GM12873 (cell line): ENCODE measurements around the gene TANGO6.

Experiments used
- TF ChIP-seq, protein P1 (sequence below): IDR thresholded peaks from 2 replicates; pipeline ENCODE4 v1.5.1; 2012; ENCODE audit warnings: low read depth, mild to moderate bottlenecking, moderate library complexity, low read length, control low read depth; ENCODE audit not compliant: insufficient read depth; ENCODE audit errors: missing control alignments

Gene TANGO6

DNA sequence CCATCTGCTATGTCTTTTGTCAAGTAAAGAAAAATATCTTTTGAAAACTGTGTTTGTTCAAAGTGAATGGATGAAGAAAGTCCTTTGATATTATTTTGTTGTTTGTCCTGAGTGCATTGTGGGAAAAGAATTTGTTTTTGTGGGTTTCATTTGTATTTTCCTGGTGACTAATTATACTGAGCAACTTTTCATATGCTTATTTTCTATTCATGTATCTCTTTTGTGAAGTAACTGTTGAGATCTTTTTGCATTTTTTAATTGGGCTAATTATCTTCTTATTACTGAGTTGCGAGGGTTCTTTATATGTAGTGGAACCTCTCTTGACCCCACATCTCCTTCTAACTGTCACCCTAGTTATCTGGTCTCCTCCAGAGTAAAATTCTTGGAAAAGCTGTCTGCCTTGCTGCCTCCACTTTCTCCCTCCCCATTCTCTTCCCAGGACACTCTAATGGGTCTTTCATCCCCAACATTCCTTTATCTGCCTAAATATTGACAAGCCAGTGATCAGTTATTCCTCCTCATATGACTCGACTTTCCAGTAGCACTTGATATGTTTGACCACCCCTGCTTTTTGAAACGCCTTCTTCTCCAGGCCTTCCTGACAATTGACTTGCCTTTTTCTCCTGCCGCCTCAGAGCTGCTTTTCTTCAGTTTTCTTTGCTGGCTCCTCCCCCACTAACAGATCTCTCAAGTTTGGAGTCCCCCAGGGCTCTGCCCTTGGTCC lies 144.6 kb downstream of the TANGO6 start:
- TF ChIP-seq, protein P1, sequence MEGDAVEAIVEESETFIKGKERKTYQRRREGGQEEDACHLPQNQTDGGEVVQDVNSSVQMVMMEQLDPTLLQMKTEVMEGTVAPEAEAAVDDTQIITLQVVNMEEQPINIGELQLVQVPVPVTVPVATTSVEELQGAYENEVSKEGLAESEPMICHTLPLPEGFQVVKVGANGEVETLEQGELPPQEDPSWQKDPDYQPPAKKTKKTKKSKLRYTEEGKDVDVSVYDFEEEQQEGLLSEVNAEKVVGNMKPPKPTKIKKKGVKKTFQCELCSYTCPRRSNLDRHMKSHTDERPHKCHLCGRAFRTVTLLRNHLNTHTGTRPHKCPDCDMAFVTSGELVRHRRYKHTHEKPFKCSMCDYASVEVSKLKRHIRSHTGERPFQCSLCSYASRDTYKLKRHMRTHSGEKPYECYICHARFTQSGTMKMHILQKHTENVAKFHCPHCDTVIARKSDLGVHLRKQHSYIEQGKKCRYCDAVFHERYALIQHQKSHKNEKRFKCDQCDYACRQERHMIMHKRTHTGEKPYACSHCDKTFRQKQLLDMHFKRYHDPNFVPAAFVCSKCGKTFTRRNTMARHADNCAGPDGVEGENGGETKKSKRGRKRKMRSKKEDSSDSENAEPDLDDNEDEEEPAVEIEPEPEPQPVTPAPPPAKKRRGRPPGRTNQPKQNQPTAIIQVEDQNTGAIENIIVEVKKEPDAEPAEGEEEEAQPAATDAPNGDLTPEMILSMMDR: no peak

DNA sequence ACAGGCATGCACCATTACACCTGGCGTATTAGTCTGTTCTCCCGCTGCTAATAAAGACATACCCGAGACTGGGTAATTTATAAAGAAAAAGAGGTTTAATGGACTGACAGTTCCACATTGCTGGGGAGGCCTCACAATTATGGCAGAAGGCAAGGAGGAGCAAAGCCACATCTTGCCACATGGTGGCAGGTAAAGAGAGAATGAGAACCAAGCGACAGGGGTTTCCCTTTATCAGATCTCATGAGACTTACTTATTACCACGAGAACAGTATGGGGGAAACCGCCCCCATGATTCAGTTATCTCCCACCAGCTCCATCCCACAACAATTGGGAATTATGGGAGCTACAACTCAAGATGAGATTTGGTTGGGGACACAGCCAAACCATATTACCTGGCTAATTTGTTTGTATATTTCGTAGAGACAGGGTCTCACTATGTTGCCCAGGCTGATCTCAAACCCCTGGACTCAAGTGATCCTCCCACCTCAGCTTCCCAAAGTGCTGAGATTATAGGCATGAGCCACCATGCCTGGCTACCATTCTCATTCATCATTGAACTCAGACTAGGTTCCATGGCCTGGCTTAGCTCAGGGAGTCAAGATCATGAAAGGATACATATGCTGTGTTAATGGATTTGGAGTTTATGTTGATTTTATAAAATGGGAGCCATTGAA lies 147.0 kb downstream of the TANGO6 start:
- TF ChIP-seq, protein P1: peak; percentile 16

DNA sequence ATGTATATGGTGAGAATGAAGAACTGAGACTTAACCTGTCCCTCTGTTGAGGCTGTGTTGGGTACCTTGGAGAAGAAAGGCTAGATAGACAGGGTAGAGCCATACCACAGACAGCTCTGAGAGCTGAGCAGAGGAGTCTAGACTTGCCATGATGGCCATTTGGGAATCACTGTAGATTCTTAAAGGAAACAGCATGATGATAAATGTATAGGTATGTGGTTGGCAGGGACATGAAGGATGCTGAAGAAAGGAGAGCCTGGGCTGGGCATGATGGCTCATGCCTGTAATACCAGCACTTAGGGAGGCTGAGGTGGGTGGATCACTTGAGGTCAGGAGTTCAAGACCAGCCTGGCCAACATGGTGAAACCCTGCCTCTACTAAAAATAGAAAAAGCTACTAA lies 147.7 kb downstream of the TANGO6 start:
- TF ChIP-seq, protein P1: no peak

DNA sequence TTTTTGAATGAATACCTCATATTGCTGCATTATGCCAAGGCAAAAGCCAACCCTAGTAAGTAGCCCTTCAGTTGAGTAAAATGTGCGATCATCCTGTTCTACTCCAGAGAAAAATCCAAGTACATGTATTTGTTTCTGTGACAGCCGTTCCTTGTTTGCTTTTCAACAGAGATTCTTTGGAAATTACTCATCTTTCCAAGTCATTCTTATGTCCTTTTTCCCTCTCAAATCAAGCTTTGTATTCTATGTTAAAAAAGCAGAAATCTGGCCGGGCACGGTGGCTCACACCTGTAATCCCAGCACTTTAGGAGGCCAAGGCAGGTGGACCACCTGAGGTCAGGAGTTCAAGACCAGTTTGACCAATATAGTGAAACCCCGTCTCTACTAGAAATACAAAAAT lies 149.2 kb downstream of the TANGO6 start:
- TF ChIP-seq, protein P1: no peak

DNA sequence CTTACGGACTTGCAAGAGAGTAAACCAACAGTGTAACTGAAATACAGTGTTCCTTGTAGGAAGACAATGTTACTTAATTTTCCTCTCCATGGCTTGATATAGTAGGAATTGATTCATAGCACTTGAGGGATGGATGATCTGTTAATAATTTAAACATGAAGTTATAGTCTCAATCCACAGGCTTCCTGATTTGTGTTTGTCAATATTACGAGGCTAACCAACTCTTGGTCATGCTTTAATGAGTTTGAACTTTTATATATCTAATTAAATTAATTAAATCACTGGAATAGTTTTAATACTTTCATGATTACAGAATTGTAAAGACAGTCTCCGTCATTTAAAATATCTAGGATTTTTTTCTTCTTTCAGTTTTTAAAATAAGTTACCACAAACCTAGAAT lies 150.1 kb downstream of the TANGO6 start:
- TF ChIP-seq, protein P1: no peak

DNA sequence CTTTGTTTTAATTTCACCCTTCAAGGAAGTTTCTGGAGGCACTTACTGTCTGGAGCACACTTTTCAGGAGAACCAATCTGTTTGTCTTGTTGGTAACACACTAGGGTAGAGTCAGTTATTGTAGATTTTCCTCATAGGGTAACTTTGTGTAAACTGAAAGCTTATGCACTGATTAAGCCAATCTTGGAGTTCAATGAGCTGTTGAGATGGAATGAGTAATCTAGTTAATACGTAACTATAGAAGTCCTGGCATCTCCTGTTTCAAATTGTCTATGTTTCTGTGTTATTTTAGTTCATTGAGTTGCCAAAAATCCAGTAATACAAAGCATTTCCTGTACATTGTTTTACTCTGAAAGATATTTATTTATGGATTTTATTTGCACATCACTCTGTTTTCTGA lies 150.6 kb downstream of the TANGO6 start:
- TF ChIP-seq, protein P1: no peak

DNA sequence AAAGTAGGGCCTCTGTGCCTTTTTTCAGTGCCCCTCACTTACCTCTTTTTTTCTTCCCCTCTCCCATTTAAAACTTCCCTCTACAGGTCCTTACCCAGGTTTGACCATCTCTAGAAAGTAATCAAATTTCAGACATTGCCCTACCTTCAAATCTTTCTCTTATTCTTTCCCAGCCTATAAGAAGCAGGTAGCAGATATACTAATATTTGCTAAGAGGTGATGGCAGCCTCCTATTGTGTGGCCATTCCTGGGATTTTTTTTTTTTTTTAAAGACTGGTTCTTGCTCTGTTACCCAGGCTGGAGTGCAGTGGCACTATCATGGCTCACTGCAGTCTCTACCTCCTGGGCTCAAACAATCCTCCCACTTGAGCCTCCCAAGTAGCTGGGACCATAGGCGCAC lies 151.0 kb downstream of the TANGO6 start:
- TF ChIP-seq, protein P1: no peak
